ENCODE measurements around the gene ANKRD6.

ANKRD6 gene

DNA sequence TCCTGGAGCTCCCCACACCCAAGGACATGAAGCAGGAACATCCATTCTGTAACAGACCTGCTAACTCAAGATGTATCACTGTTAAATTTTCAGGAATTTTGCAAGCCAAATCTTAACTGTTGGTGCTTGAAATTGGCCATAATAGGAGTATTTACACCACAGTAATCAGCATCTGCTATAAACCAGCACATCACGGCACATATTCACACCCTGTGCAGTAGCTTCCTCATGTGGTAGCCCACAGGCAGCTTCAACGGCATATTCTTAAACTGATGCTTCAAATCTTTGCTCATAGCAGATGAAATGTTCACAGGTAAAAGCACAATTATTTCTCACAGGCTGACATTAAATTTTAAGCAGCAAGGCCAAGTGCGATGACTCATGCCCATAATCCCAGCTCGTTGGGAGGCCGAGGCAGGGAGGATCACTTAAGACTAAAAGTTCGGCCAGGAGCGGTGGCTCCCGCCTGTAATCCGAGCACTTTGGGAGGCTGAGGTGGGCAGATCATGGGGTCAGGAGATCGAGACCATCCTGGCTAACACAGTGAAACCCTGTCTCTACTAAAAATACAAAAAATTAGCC is 249.1 kb downstream of the ANKRD6 start:
- DNase-seq (ENCODE audit: low read depth) = no peak
- in situ Hi-C loops (cut with HindIII; ENCODE audit: low sequenced_read_pairs) = no loop called here
- TF ChIP-seq, protein P1, sequence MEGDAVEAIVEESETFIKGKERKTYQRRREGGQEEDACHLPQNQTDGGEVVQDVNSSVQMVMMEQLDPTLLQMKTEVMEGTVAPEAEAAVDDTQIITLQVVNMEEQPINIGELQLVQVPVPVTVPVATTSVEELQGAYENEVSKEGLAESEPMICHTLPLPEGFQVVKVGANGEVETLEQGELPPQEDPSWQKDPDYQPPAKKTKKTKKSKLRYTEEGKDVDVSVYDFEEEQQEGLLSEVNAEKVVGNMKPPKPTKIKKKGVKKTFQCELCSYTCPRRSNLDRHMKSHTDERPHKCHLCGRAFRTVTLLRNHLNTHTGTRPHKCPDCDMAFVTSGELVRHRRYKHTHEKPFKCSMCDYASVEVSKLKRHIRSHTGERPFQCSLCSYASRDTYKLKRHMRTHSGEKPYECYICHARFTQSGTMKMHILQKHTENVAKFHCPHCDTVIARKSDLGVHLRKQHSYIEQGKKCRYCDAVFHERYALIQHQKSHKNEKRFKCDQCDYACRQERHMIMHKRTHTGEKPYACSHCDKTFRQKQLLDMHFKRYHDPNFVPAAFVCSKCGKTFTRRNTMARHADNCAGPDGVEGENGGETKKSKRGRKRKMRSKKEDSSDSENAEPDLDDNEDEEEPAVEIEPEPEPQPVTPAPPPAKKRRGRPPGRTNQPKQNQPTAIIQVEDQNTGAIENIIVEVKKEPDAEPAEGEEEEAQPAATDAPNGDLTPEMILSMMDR (IDR thresholded peaks at IDR 0.05; ENCODE audit: low read depth, low read length, missing control alignments) = no peak

DNA sequence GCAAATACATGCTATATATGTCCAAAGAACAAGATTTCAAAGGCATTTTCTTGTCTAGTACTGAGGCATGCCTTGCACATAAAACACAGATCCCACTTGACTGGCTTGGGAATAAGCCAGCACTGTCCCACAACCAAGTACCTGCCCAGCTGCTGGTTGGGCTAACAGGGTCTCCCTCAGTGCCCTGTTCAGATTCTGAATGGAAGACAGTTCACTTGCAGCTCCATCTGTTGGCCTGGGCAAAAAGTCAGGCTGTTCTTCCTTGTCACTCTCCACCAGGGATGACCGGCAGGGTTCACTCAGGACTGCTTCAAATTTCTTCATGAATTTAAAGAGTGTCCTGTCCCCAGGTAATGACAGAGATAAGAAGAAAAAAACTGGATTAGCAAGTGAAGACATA is 250.0 kb downstream of the ANKRD6 start:
- no peak for DNase-seq (ENCODE audit: low read depth)
- in situ Hi-C loops (cut with HindIII; ENCODE audit: low sequenced_read_pairs) = no loop called here
- TF ChIP-seq, protein P1 (IDR thresholded peaks at IDR 0.05; ENCODE audit: low read depth, low read length, missing control alignments) = no peak
- H3K4me3 ChIP-seq (ENCODE audit: low read depth, low read length) = no peak overlapping the region

More for the DNA sequence above, 249.1 kb downstream of the ANKRD6 start:
- no peak overlapping the region for H3K4me3 ChIP-seq (ENCODE audit: low read depth, low read length)
